UCSD-AML1 (cell line): ENCODE data around the gene SERTAD4.
"Not testable (repeated sequence)": the region's sequence is repeated elsewhere in the genome, so short reads cannot be mapped to it uniquely, and the experiment has no call there.

Experiments
- DNase-seq: peaks from one replicate; lab custom pipeline; 2025; ENCODE audit not compliant: unreplicated experiment; lab: John Stamatoyannopoulos, UW

SERTAD4 gene

GRCh38 chr1:210257698-210258529, 25.3 kb downstream of the SERTAD4 start:
- DNase-seq = no peak

- DNase-seq = no peak
These were observed 27.0 kb downstream of the SERTAD4 start for GRCh38 chr1:210259561-210259960.

GRCh38 chr1:210260096-210260495, 27.5 kb downstream of the SERTAD4 start:
- no peak for DNase-seq

- DNase-seq = no peak
These were observed 29.7 kb downstream of the SERTAD4 start for GRCh38 chr1:210262167-210262896.

- no peak for DNase-seq
These were observed 30.3 kb downstream of the SERTAD4 start for GRCh38 chr1:210262897-210263272.

- DNase-seq = no peak
These were observed 31.4 kb downstream of the SERTAD4 start for GRCh38 chr1:210263963-210264362.

GRCh38 chr1:210264496-210265380, 32.1 kb downstream of the SERTAD4 start:
- no peak for DNase-seq

- not testable (repeated sequence) for DNase-seq
These were observed 32.9 kb downstream of the SERTAD4 start for GRCh38 chr1:210265392-210265955.

- no peak for DNase-seq
These were observed 37.4 kb downstream of the SERTAD4 start for GRCh38 chr1:210269981-210270380.

- no peak for DNase-seq
These were observed 40.1 kb downstream of the SERTAD4 start for GRCh38 chr1:210272666-210273065.

GRCh38 chr1:210280221-210280620, 47.6 kb downstream of the SERTAD4 start:
- no peak for DNase-seq

GRCh38 chr1:210288116-210288515, 55.5 kb downstream of the SERTAD4 start:
- no peak for DNase-seq

- no peak for DNase-seq
These were observed 56.7 kb downstream of the SERTAD4 start for GRCh38 chr1:210289248-210289647.

GRCh38 chr1:210291081-210291764, 58.6 kb downstream of the SERTAD4 start:
- DNase-seq = no peak

- no peak for DNase-seq
These were observed 59.2 kb downstream of the SERTAD4 start for GRCh38 chr1:210291786-210292230.

- DNase-seq = no peak
These were observed 59.8 kb downstream of the SERTAD4 start for GRCh38 chr1:210292231-210292871.

GRCh38 chr1:210293171-210293607, 60.6 kb downstream of the SERTAD4 start:
- no peak for DNase-seq

- DNase-seq = no peak
These were observed 62.6 kb downstream of the SERTAD4 start for GRCh38 chr1:210294999-210295745.
